ENCODE results near the gene VTI1B. TPM values are rescaled to one million over a fixed set of nuclear protein-coding genes. Genes with fewer than 3 reads are reported as not detected.

Gene VTI1B
- polyA plus RNA-seq, 1 donor (not counting 4 experiments of a cell fraction or from before 2014, with no cell fraction given), result 94.4 TPM

DNA sequence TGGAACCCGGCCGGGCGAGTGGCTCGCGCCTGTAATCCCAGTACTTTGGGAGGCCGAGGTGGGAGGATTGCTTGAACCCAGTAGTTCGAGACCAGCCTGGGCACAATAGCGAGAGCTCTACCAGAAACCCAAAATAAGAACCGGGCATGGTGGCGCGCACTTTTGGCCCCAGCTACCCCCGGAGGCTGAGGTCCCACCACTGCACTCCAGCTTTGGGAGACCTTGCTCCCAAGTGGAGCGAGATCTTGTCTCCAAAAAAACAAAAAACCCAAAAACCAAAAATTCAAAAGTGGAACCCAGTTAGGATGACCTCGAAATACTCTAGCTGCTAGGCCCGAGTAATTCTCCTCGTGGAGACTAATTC is 769 bp upstream of the VTI1B start:
- Histone ChIP-seq H3K9me3 (ENCODE audit: control insufficient read depth, low read depth, low read length) (no peaks in the 10 kb centered on the region), H3K4me3 (ENCODE audit: control insufficient read depth in 2 of 3, extremely low read depth in 1 of 3, insufficient read depth in 2 of 3, low read depth in 1 of 3, low read length in 3 of 3) (peak overlapping the region; percentile 63 to 92 (median 89)), H3K79me2 (ENCODE audit: control insufficient read depth, insufficient read depth, low read length) (peaks cover 52% of the 10 kb centered on the region), H2AFZ (ENCODE audit: control insufficient read depth, low read length) (peak overlapping the region; percentile 61), H3K9me1 (ENCODE audit: control insufficient read depth, extremely low read depth, insufficient read depth, low read length) (no peaks in the 10 kb centered on the region), H3K27me3 (ENCODE audit: control insufficient read depth, extremely low read depth, insufficient read depth, low read length) (no peaks in the 10 kb centered on the region), H3K9ac (ENCODE audit: control insufficient read depth, extremely low read depth, insufficient read depth, low read length) (peak overlapping the region; percentile 92), H3K4me2 (ENCODE audit: control insufficient read depth, extremely low read depth, insufficient read depth, low read depth, low read length) (peak overlapping the region; percentile 56), H3K36me3 (ENCODE audit: control insufficient read depth in 2 of 2, extremely low read depth in 1 of 2, insufficient read depth in 2 of 2, low read length in 2 of 2) (peaks cover 13 to 19% of the 10 kb centered on the region in 2 experiments), H3K4me1 (ENCODE audit: control insufficient read depth, extremely low read depth, insufficient read depth, low read length) (peaks cover 12% of the 10 kb centered on the region), H4K20me1 (ENCODE audit: control insufficient read depth, extremely low read depth, insufficient read depth, low read length) (peaks cover 3% of the 10 kb centered on the region), H3K27ac (ENCODE audit: control insufficient read depth, insufficient read depth, low read length) (peak overlapping the region; percentile 89)
- dilution Hi-C loops (cut with MboI; ENCODE audit: extremely low pct_ligation_motif_present, low sequenced_read_pairs), result no loop called here
- TF ChIP-seq EZH2 (IDR thresholded peaks at IDR 0.05; ENCODE audit: low read length), result no peak
- TF ChIP-seq, protein P1, sequence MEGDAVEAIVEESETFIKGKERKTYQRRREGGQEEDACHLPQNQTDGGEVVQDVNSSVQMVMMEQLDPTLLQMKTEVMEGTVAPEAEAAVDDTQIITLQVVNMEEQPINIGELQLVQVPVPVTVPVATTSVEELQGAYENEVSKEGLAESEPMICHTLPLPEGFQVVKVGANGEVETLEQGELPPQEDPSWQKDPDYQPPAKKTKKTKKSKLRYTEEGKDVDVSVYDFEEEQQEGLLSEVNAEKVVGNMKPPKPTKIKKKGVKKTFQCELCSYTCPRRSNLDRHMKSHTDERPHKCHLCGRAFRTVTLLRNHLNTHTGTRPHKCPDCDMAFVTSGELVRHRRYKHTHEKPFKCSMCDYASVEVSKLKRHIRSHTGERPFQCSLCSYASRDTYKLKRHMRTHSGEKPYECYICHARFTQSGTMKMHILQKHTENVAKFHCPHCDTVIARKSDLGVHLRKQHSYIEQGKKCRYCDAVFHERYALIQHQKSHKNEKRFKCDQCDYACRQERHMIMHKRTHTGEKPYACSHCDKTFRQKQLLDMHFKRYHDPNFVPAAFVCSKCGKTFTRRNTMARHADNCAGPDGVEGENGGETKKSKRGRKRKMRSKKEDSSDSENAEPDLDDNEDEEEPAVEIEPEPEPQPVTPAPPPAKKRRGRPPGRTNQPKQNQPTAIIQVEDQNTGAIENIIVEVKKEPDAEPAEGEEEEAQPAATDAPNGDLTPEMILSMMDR (optimal IDR thresholded peaks at IDR 0.05 in 1 of 3, IDR thresholded peaks at IDR 0.05 in 1 of 3, conservative IDR thresholded peaks at IDR 0.05 in 1 of 3; ENCODE audit: extremely low read depth in 1 of 3, insufficient read depth in 2 of 3, low read length in 3 of 3), result no peak
- DNase-seq (ENCODE audit: low read depth, low spot score) (no peak), FAIRE-seq (no peak)

DNA sequence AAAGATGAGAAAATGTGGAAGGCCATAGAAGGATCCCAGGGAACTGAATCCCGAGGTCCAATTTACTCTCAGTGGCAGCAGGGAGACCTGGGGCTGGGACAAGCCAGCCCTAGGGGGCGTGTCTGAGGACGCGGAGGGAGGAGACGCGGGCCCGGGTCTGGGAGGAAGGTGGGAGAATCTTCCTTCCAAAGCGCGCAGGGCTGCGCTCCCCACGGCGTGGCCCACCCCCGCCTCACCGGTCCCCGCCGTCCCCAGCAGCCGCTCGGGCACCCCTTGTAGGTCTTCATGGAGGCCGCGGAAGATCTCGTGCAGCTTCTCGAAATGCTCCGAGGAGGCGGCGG is 323 bp downstream of the VTI1B start:
- peak overlapping the region; percentile 92 for H3K9ac ChIP-seq (ENCODE audit: control insufficient read depth, extremely low read depth, insufficient read depth, low read length)
- peak overlapping the region; percentile 63 to 92 (median 89) for H3K4me3 ChIP-seq (ENCODE audit: control insufficient read depth in 2 of 3, extremely low read depth in 1 of 3, insufficient read depth in 2 of 3, low read depth in 1 of 3, low read length in 3 of 3)
- no peaks in the 10 kb centered on the region for H3K9me3 ChIP-seq (ENCODE audit: control insufficient read depth, low read depth, low read length)
- peak overlapping the region; percentile 96 for H3K4me2 ChIP-seq (ENCODE audit: control insufficient read depth, extremely low read depth, insufficient read depth, low read depth, low read length)
- no peaks in the 10 kb centered on the region for H3K9me1 ChIP-seq (ENCODE audit: control insufficient read depth, extremely low read depth, insufficient read depth, low read length)
- dilution Hi-C loops (cut with MboI; ENCODE audit: extremely low pct_ligation_motif_present, low sequenced_read_pairs), result no loop called here
- peaks cover 12% of the 10 kb centered on the region for H3K4me1 ChIP-seq (ENCODE audit: control insufficient read depth, extremely low read depth, insufficient read depth, low read length)
- TF ChIP-seq, protein P1 (optimal IDR thresholded peaks at IDR 0.05 in 1 of 3, IDR thresholded peaks at IDR 0.05 in 1 of 3, conservative IDR thresholded peaks at IDR 0.05 in 1 of 3; ENCODE audit: extremely low read depth in 1 of 3, insufficient read depth in 2 of 3, low read length in 3 of 3), result peak in 2 of 3 experiments; percentile 18 to 27
- TF ChIP-seq EZH2 (IDR thresholded peaks at IDR 0.05; ENCODE audit: low read length), result no peak
- FAIRE-seq (no peak), DNase-seq (ENCODE audit: low read depth, low spot score) (no peak)
- H3K36me3 ChIP-seq (ENCODE audit: control insufficient read depth in 2 of 2, extremely low read depth in 1 of 2, insufficient read depth in 2 of 2, low read length in 2 of 2), result peaks cover 12 to 16% of the 10 kb centered on the region in 2 experiments
- H3K79me2 ChIP-seq (ENCODE audit: control insufficient read depth, insufficient read depth, low read length), result peaks cover 57% of the 10 kb centered on the region
- peak overlapping the region; percentile 61 for H2AFZ ChIP-seq (ENCODE audit: control insufficient read depth, low read length)
- no peaks in the 10 kb centered on the region for H3K27me3 ChIP-seq (ENCODE audit: control insufficient read depth, extremely low read depth, insufficient read depth, low read length)
- peak overlapping the region; percentile 89 for H3K27ac ChIP-seq (ENCODE audit: control insufficient read depth, insufficient read depth, low read length)
- peaks cover 1% of the 10 kb centered on the region for H4K20me1 ChIP-seq (ENCODE audit: control insufficient read depth, extremely low read depth, insufficient read depth, low read length)

Data from keratinocyte (primary cell).